H54 (cell line): ENCODE measurements around the gene LDB2.
"Not testable (repeated sequence)": the region's sequence is repeated elsewhere in the genome, so short reads cannot be mapped to it uniquely, and the experiment has no call there.

Experiments
- DNase-seq: peaks from one replicate; pipeline ENCODE4 v3.0.0; 2011; ENCODE audit warnings: low spot score, mixed read lengths; ENCODE audit not compliant: insufficient read length
- FAIRE-seq: peaks from 3 replicates; lab custom pipeline; 2011; peaks lifted over from hg19 to GRCh38; lab: Jason Lieb, UNC
- POLR2A ChIP-seq: IDR thresholded peaks from 2 replicates; pipeline ENCODE4 v1.6.1; 2011; ENCODE audit warnings: low read depth, mild to moderate bottlenecking, low read length

The LDB2 gene

GRCh38 chr4:16897991-16898827 is at the start of gene LDB2:
LDB2 (minus strand) TSS chr4:16898645.
- no peak for FAIRE-seq
- no peak for DNase-seq
- no peak for TF ChIP-seq POLR2A

- DNase-seq (no peak), FAIRE-seq (no peak)
- no peak for TF ChIP-seq POLR2A
Observed at GRCh38 chr4:16942491-16942890, 44.0 kb upstream of the LDB2 start.

DNA sequence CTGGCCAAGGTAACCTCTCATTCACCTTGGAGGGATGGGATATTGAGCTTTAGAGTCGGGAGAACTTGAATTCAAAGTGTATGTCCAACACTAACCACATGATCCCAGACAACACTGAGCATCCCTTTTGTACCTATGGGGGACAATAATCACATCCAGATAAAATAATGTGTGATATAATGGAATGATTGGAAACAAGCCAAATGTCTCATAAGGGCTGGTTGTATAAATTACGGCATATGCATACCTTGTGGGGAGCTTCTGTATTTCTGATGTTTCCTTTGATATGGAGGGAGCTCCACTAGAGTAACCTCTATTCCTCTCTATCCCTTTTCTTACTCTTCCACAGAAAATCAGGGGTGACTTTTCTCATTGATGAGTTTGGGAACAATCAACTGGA is 40.7 kb upstream of the LDB2 start:
- FAIRE-seq = no peak
- TF ChIP-seq POLR2A = no peak
- DNase-seq = no peak

- TF ChIP-seq POLR2A = no peak
- DNase-seq (no peak), FAIRE-seq (no peak)
Observed at GRCh38 chr4:16938512-16939040, 40.1 kb upstream of the LDB2 start.

- DNase-seq = no peak
Observed at GRCh38 chr4:16931339-16932305, 33.2 kb upstream of the LDB2 start.

GRCh38 chr4:16926214-16926613 is 27.8 kb upstream of the LDB2 start:
- FAIRE-seq (no peak), DNase-seq (no peak)
- TF ChIP-seq POLR2A = no peak

More at GRCh38 chr4:16931339-16932305, 33.2 kb upstream of the LDB2 start:
- FAIRE-seq = no peak
- no peak for TF ChIP-seq POLR2A

GRCh38 chr4:16918716-16919115 is 20.3 kb upstream of the LDB2 start:
- DNase-seq, FAIRE-seq: not testable (repeated sequence)

DNA sequence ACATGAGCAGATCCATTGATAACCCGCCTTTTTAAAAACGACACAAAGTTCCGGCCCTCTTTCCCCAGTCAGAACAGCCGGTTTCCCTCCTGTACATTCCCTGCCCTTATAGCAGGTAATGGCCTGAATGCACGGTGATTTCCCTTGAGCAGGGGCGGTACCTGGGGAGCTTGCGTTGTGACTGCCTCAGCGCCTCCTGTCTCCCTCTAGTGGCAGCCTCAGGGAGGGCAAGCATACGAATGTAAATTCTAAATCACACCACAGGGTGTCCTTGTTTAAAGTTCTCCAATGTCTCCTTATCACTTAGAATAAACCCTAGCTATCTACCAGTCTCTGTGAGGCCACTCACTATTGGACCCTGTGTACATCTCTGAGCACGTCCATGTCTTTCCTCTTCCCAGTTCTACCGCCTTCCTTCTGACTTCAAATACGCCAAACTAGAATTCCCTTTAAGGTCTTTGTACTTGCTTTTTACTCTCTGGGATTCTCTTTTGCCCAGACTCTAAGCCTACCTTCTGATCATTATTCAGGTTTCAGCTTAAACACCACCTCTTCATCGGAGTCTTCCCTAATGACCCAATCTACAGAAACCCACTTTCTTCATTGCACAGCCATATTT is 18.4 kb upstream of the LDB2 start:
- no peak for TF ChIP-seq POLR2A
- FAIRE-seq = no peak
- DNase-seq = peak; percentile 23

GRCh38 chr4:16916031-16916430 is 17.6 kb upstream of the LDB2 start:
- no peak for DNase-seq
- no peak for FAIRE-seq
- TF ChIP-seq POLR2A = no peak

- FAIRE-seq (no peak), DNase-seq (no peak)
- TF ChIP-seq POLR2A = no peak
Observed at GRCh38 chr4:16914208-16914607, 15.8 kb upstream of the LDB2 start.

DNA sequence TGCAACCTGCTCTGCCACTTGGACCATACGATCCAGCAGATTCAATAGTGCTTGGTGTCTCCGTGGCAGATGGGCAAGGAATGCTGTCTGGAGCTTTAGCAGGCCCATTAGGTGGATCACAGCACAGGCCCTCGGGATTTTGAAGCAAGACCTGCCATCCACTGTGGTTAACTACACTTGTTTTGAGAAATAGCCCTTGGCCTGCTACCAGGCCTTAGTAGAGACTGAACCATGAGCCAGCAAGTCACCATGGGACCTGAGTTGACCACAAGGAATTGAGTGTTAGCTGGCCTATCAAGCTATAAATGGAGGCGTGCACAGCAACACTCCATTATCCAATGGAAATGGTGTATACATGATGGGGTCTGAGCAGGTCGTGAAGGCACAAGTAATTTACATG is 14.5 kb upstream of the LDB2 start:
- no peak for TF ChIP-seq POLR2A
- FAIRE-seq (no peak), DNase-seq (no peak)

- FAIRE-seq (no peak), DNase-seq (no peak)
- no peak for TF ChIP-seq POLR2A
Observed at GRCh38 chr4:16909281-16909680, 10.8 kb upstream of the LDB2 start.

GRCh38 chr4:16908377-16909021 is 10.1 kb upstream of the LDB2 start:
- no peak for TF ChIP-seq POLR2A
- DNase-seq = no peak
- no peak for FAIRE-seq

- FAIRE-seq (no peak), DNase-seq (no peak)
- no peak for TF ChIP-seq POLR2A
Observed at GRCh38 chr4:16900325-16900724, 1.9 kb upstream of the LDB2 start.
